Activated T-cell treated with anti-CD3 and anti-CD28 coated beads for 4 hours (primary cell): Measurements from ENCODE around the gene MFSD2B.
"Not testable (repeated sequence)": the region's sequence is repeated elsewhere in the genome, so short reads cannot be mapped to it uniquely, and the experiment has no call there.

Source experiments
- DNase-seq: peaks from one replicate; pipeline ENCODE4 v3.0.0-alpha.2; 2020

Gene MFSD2B

DNA sequence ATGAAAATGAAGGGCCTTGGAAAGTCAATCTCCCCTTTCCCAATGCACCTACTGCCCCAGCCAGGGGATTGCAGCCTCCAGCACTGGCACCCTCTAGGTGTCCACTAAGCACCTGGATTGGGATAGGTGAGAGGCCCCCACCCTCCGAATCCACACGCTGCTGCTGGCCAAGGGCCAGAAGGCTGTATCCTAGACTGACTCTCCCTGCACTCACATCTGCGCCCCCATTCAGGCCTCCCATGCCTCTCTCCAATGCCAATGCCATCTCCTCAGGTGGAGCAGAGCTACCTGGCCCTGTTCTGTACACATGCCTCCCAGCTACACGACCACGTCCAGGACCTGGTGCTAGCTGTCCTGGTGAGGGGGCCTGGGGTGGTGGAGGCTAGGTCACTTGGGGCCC is 9.8 kb downstream of the MFSD2B start:
- no peak for DNase-seq

DNA sequence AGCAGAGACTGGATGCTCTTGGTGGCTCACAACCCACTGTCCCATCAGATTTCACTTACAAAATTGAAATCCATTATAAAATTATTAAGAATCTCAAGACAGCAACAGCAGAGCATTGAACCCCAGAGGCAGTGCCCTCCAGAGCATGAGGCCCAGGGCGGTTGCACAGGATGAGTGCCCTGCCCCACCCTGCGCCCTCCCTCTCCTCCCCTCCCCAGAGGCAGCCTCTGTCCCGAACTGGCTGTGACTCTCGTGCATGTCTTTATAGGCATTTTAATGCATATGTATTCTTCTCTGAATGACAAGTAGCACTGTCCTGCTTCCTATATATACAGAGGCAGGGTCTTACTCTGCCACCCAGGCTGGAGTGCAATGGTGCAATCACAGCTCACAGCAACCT is 10.4 kb downstream of the MFSD2B start:
- DNase-seq: no peak

DNA sequence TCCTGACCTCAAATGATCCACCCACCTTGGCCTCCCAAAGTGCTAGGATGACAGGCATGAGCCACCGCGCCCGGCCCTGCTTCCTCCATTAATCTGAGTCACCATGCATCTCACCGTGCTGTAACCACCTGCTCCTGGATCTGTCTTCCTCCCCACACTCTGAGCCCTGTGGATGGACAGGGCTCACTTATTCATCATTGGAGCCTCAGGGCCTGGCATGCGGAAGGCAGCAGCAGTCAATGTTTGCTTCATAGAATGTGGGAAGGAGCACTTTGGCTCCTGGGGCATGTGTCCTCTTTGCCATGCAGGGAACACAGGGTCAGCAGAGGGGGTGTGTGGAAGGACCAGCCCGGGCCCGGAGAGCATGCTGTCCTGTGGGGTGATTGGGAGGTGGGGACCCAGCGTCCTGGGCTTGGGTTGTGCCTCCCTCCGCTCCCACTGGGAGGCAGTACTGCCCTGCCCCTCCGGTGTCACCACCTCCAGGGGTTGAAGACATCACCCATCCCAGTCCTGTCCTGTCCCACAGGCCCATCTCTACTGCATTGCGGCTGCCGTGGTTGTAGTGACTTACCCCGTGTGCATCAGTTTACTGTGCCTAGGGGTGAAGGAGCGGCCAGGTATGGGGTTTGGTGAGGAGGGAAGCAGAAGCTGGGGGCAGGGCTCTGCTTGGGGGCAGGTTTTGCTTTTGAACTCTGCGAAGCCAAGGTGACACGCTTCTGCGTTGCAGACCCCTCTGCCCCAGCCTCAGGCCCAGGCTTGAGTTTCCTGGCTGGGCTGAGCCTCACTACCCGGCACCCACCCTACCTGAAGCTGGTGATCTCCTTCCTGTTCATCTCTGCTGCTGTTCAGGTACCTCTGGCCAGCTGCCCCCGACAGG is 11.5 kb downstream of the MFSD2B start:
- DNase-seq: no peak

DNA sequence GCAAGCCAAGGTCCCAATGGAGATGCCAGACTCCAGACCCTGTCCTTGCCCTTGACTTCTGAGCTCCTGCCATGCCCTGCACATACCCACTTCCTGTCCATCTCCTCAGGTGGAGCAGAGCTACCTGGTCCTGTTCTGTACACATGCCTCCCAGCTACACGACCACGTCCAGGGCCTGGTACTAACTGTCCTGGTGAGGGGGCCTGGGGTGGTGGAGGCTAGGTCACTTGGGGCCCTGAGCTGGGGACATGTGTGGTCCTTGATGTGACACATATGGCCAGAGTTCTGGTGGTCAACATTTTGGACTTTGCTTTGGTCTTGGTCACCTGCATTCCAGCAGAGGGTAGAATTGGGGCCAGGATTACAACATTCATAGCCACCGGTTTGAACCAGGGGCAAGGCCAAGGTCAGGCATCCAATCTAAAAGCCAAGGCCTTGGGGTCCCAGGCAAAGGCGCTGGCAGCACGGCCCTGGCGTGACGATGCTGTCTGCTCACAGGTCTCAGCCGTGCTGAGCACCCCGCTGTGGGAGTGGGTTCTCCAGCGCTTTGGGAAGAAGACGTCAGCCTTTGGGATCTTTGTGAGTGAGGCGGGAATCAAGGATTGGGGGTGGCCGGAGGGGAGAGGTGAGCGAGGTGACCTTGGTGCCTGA is 12.6 kb downstream of the MFSD2B start:
- no peak for DNase-seq

DNA sequence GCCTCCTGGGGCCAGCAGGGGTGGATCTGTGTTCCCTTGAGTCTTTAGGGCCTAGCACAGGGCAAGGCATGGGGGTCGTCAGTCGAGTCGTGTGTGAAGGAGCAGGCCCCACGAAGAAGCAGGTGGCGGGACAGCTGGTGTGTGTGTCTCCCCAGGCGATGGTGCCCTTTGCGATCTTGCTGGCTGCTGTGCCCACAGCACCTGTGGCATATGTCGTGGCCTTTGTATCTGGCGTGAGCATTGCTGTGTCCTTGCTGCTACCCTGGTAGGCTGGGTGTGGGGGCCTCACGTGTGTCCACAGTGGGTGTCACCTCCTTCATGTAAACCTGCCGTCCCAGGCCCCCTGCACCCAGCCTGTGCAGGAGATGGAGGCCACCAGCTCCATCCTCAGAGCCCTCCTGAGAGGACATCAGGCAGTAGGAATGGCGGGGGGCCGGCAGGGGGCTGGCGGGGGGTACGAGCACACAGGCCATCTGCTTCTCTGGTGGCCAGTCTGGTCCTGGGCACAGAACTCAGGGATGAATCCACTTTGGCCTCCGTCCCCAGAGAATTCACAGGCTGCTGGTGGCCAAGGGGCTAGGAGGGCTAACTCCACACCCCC is 13.2 kb downstream of the MFSD2B start:
- DNase-seq: no peak

DNA sequence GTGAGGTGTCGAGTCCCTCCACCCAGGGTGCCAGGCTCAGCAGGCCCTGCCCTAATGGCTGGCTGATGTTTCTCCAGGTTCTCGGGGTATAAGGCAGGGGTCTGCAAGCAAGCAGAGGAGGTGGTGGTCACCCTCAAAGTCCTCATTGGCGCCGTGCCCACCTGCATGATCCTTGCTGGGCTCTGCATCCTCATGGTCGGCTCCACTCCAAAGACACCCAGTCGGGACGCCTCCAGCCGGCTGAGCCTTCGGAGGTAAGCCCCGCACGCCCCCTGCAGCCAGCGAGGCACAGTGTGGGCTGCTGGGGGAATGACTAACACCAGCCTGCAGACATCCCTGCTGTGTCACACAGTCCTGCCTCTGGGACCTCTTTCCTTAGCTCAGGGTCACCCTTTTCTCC is 14.1 kb downstream of the MFSD2B start:
- no peak for DNase-seq

DNA sequence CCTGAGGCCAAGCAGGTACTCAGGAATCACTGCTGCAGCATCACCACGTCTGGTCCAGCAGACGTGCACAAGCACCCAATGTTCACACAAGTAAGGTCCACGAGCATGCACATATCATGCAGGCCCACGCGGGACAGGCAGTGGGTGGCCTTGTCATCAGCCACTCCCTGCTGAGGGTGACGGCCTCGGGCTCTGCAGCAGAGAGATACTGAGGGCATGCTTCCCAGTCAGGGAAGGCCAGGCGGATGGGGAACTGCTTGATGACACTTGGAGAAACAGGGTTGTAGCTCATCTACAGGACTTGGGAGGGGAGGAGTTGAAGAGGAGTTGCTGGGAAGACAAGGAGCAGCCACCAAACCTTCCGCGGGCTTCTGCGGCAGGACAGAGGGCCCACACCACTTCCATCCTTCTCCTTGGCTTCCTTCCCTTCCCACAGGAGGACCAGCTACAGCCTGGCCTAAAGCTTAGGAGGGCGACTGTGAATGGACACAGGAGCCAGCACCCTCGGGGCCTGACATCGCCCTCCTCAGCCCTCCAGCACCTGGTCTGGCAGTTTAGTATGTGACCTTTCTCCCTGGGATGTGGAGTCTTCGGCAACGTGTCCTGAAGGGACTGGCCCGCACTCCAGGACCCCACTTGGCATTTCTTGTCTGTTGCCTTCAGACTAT is 15.2 kb downstream of the MFSD2B start:
- DNase-seq: no peak

DNA sequence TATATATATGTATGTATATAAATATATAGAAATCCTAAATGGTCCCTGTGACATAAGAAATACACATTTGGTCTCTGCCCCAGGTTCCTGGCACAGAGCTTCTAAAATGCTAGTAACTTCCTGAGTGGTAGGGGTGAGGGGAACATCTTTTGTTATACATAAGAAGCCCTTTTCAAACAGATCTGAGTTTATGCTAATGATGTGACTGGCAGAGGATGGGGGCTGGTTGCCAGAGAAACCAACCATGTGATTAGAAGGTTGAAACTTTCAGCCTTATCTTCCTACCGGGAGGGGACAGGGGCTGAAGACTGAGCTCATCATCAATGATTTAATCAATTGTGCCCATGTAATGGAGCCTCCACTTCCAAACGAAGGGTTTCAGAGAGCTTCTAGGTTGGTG is 16.3 kb downstream of the MFSD2B start:
- no peak for DNase-seq

DNA sequence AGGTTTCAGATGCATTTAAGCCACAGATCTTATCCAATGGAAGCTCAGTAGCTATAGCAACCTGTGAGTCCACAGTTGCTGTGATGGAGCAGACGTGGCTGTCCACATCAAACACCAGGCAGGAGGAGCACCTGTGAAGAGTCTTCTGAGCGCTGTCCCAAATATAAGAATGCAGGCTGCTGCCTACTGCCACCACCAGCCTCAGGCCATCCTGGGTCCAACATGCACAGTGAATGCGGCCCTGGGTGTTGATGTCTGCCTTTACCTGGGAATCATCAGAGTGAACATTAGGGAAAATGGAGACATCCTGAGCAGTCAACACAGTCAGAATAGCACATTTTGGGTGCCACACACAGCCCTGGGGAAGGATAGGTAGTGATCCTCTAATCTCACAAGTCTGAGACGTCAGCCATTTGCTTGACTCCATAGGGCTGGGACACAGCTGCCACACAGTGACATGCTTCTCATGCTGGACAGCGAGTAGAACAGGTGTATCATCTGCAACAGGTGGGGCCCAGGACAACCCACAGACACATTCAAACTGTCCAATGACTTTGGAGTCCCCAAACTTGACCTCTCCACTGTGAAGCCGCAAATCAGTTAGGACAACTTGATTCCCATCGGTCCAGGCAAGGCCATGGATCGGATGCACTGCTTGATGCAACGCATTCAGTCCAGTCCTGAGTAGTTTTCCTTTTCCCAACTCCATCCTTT is 29.1 kb downstream of the MFSD2B start:
- DNase-seq: no peak

DNA sequence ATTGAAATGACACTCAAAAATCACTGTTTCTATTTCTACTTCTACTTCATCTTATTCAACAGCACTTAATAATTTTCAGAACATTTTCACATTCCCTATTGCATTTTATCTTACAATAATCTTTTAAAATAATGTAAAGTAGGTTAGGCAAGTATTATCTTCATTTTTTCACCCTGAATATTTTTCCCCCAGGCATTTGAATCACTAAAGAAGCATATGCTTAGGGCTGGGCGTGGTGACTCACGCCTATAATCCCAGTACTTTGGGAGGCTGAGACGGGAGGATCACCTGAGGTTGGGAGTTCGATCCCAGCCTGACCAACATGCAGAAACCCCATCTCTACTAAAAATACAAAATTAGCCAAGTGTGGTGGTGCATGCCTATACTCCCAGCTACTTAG is 30.6 kb downstream of the MFSD2B start:
- DNase-seq: no peak

DNA sequence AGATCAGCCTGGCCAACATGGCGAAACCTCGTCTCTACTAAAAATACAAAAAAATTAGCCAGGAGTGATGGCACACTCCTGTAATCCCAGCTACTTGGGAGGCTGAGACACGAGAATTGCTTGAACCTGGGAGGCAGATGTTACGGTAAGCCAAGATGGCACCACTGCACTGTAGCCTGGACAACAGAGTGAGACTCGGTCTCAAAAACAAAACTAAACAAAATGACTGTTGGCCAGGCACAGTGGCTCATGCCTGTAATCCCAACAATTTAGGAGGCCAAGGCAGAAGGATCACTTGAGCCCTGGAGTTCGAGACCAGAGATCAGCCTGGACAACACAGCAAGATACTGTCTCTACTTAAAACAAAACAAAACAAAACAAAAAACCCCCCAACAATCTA is 33.2 kb downstream of the MFSD2B start:
- DNase-seq: not testable (repeated sequence)

DNA sequence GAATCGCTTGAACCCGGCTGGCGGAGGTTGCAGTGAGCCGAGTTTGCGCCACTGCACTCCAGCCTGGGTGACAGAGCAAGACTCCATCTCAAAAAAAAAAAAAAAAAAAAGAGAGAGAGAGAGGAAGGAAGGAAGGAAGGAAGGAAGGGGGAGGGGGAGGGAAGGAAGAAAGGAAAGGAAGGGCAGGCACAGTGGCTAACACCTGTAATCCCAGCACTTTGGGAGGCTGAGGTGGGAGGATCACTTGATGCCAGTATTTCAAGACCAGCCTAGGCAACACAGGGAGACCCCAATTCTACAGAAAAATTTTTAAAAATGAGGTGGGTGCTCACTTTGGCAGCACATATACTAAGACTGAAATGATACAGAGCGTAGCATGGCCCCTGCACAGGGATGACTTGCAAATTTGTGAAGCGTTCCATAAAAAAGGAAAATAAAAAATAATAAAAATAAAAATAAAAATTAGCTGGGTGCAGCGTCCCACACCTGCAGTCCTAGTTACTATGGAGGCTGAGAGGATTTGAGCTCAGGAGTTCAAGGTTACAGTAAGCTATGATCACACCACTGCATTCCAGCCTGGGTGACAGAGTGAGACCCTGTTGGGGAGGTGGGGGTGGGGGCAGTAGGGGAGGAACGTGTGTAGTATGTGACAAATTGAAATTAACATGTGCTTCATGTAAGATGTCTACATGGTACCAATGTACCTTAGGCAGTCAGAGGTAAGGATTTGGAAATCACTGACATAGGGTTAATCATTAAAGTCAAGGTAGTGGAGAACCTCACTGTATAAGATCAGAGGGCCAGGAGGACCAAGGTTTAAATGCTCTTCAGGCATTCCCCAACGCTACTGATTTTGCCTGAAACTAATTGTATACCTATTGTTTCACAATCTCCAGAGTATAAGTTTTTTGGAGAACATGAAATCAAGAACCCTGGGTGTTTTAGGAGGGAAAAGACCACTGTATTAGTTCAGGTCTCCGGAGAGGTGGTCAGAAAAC is 35.9 kb downstream of the MFSD2B start:
- no peak for DNase-seq

DNA sequence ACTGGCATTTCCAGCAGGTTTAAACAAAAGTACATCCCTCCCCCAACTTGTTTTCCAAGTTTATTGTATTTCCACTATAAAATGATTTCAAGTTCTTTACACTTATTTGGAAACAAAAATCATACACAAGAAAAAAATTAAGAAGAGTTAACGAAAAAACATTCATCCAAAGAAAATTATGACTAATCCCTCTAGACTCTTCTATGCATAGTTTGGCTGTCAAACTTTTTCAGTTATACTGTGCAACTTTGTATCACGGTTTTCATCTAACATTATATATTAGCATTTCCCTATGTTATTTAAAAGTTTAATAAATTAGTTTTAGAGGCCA is 36.7 kb downstream of the MFSD2B start:
- DNase-seq: no peak

DNA sequence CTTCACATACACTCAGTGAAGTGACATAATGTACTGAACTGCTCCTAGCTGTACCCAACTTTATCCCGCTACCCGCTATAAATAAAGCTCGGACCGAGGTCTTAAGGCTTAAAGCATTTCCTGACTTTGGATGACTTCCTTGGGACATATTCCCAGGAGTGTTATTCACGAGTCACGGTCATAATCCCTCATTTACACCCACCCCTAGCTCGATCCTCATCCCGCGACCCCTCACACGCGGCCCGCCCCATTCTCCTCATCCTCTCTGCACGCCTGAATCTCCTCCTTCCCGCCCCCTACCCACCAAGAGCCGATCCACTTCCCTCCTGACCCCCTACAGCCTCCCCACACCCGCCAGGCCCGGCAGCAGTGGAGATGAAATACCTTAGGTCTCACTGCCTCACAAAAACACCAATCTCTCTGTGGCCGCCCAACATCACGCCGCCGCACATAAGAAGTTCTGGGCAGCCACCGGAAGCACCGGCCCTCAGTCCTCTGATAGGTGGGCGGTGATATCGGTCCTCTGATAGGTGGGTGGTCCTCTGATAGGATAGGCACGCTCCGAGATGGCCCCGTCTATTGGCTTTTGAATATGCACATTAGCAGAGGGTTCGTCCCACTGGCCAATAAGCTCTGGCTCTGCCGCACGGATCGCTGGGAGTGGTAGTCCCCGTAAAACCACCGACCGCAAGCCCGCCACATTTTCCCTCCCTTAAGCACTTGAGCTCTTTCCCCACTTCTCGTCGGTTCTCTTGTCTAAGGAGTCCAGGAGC is 37.2 kb downstream of the MFSD2B start, which contains the start of gene WDCP:
WDCP (minus strand) TSS at position 462 of the 773 bp plus-strand sequence. CDS start 7,897 bp downstream, outside the sequence.
- DNase-seq: peak; percentile 84

DNA sequence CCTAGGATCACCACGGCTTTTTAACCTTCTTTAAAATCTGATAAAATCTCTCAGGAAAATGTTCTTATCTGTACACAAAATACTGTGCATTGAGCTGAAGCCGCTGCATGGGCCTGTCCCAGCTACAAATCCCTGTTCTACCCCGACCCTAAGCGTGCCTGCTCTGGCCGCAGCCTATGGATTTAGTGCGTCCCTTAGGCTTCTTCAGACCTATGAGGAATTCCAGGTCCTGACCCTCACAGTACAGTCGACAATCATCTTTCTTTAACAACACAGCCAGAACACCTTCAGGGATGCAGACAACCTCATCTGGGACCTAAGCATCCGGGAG is 37.8 kb downstream of the MFSD2B start:
- no peak for DNase-seq

DNA sequence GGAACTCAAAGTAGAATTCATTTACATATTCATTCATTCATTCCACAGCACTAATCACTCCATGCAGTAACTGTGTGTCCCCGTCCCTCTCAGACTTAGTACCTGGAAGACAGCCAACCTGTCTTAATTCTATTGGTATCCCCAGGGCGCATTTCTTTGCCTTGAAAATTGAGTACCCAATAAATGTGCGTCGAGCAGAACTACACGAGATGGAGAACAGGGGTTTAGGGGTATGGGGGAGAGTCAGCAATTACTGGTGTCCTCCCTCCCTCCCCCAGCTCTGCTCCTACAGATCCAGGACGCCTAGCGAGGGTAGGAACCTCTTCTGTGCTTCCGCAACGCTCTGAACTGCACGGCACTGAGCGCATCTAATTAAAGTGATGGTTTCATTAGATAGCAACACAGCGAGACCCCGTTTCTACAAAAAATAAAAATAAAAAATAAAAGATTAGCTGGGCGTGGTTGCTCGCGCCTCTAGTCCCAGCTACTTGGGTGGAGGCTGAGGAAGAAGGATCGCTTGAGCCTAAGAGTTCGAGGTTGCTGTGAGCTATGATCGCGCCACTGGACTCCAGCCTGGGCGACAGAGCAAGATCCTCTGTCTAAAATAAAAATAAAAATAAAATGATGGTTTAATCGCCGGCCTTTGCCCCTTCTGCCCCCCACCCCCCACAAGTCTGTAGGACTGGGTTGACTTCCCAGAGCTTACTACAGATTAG is 39.0 kb downstream of the MFSD2B start:
- DNase-seq: no peak

DNA sequence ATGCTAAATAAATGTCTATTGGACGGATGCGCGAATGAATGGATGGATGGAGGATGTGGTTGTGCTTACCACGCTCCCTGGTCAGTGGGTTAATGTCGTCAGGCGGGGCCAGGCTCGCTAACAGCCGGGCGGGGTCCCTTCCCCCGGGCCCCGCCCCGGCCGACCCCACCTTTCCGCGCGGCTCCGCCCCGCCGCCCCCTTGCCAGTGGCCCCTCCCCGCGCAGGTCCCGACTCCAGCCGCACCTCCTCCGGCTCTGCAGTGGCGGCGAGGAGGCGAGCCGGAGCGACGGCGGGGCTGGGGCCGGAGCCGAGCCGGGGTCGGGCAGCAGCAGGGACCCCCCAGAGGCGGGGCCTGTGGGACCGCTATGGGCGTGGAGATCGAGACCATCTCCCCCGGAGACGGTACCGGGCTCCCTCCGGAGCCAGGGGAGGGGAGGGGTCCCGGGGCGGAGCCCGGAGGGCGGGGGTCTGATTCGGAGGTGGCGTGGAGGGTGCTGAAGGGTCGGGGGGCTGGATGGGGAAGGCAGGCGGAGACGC is 39.7 kb downstream of the MFSD2B start, which contains the start of gene FKBP1B:
FKBP1B (plus strand) TSS at position 257 of the 537 bp plus-strand sequence; CDS start at position 366, 109 bp downstream.
- peak; percentile 17 for DNase-seq

DNA sequence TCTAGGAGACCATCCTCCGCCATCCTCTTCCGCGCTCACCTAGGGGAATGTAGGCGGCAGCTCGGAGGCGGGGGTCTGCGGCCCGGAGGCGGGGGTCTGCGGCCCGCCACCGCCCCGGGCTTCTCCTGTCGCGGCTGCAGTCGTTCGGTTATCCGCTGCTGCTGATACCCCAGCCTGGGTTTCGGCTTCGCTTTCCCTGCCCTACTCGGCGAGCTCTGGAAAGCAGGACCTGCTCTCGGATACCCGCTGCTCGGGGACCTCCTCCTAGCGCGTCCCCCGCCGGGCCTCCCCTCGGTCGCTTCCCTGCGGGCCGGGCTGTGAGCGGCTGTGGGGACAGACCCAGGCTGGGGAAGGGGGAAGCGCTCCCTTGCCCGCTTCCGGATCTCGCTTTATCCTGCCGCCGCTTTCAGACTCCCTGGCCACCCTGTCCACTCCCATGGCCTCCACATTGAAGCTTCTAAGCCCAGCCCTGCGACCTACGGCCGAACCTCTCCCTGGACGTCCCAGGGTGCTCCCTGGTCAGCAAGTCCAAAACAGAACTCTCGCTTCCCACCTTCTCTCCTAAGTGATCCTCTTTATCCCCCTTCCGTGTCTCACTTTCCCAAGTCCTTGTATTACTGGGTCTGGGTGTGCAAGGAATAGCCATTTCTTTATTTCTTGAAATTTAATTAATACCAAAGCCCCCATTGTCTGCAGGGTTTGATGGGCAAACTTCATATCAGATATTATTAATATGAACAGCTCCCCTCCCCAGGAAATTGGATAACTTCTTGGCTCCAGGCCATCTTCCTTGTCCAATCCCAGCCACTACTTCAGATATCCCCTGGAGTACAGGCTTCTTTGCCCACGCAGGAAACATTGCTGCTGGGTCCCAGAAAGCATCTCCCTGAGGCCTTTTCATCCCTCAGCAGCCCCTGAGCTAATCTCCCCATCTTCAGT is 40.4 kb downstream of the MFSD2B start:
- DNase-seq: no peak

DNA sequence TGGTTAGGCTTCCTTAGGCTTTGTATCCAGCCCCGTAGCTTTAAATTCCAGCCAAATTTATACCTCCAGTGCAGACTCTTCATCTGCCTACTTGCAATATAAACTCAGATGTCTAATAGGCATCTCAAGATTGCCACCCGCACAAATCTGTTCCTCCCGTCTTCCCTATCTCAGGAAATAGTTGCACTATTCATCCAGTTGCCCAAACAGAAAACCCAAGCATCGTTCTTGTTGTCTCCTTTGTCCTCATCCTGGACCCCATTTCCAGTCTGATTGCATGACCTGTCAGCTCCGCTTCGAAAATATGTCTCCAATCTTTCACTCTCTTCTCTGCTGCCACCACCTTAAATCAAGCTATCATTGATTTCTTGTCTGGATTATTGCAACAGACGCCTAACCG is 41.9 kb downstream of the MFSD2B start:
- DNase-seq: no peak
